Activated naive CD8-positive, alpha-beta T cell treated with anti-CD3 and anti-CD28 coated beads, Interleukin-2, amount 50 U/mL, for 24 hours (primary cell): ENCODE results near the gene TRIM4.

ENCODE experiments used
- ATAC-seq: fragments of 150-1000 bp; cut with Tn5 transposase; one replicate; pipeline ENCODE4 v1.10.0; 2021
- DNase-seq: peaks from one replicate; pipeline ENCODE4 v3.0.0; 2021
- H3K27ac Mint-ChIP-seq: one replicate; pipeline ENCODE4 v1.8.0; 2021; ENCODE audit warnings: mild to moderate bottlenecking, mixed read lengths
- H3K27me3 Mint-ChIP-seq: one replicate; pipeline ENCODE4 v1.8.0; 2021; ENCODE audit warnings: mixed read lengths
- H3K36me3 Mint-ChIP-seq: one replicate; pipeline ENCODE4 v1.8.0; 2021; ENCODE audit warnings: low read depth, mixed read lengths
- H3K4me1 Mint-ChIP-seq: one replicate; pipeline ENCODE4 v1.8.0; 2021; ENCODE audit warnings: mixed read lengths
- H3K4me3 Mint-ChIP-seq: one replicate; pipeline ENCODE4 v1.8.0; 2021; ENCODE audit warnings: mild to moderate bottlenecking, moderate library complexity, mixed read lengths
- H3K9me3 Mint-ChIP-seq: one replicate; pipeline ENCODE4 v1.8.0; 2021; ENCODE audit warnings: mixed read lengths

The TRIM4 gene

DNA sequence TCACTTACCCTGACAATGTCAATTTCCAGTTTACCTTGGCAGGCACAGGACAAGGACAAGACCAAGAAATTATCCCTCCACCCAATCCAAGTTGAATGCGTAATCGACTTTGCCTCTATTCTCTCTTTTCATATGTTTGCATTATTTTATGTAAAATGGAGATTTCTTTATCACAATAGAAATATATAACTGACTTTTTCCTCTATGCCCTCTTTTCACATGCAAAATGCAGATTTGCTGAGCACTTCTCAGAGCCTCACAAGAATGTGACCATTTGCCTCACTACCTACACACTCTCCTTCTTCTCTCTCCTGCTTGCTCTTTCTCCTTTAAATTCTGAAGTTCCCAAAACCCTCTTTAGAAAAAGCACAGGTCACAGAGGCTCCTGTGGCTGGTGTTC lies 76.4 kb downstream of the TRIM4 start:
- no peak overlapping the region for H3K4me3 Mint-ChIP-seq

More for the DNA sequence above, 76.4 kb downstream of the TRIM4 start:
- ATAC-seq (no peak), DNase-seq (no peak)
- Mint-ChIP-seq H3K27ac (no peak overlapping the region), H3K9me3 (no peaks in the 10 kb centered on the region), H3K4me1 (peaks cover 27% of the 10 kb centered on the region), H3K27me3 (peaks cover 4% of the 10 kb centered on the region), H3K36me3 (no peaks in the 10 kb centered on the region)
